ENCODE data around the gene TMPRSS3. TPM values are rescaled to one million over a fixed set of nuclear protein-coding genes. Genes with fewer than 3 reads are reported as not detected.

Gene TMPRSS3
- total RNA-seq, 1 experiment from 2014 or later, result not detected

DNA sequence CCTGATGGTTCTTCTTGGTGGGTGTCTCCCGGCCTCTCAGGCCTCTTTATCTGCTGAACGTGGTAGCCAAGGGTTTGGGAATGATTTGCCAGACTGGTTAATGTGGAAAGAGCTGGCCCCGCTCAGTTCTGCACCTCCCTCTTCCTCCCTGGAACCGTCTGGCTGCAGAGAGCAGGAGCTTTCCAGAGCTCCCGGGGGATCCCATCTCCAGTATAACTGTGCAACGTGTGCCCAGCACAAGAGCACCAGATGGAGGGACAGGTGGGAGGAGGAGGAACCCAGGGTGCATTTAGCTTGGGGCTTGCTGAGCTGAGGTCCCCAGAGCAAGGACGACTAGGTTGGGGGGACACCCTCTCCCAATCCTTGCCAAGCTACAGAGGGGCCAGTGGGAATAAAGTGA is 34.6 kb downstream of the TMPRSS3 start:
- Histone ChIP-seq H3K36me3 (ENCODE audit: insufficient read depth, low read length, poor library complexity, severe bottlenecking) (no peaks in the 10 kb centered on the region), H3K9me3 (ENCODE audit: low read depth, low read length, poor library complexity, severe bottlenecking) (peaks cover 5% of the 10 kb centered on the region), H3K4me3 (ENCODE audit: low read depth, low read length, poor library complexity, severe bottlenecking) (no peak overlapping the region), H3K4me1 (ENCODE audit: insufficient read depth, low read length, poor library complexity, severe bottlenecking) (no peaks in the 10 kb centered on the region), H3K27ac (ENCODE audit: low read depth, low read length, poor library complexity, severe bottlenecking) (no peak overlapping the region), H3K27me3 (replicated peaks; ENCODE audit: insufficient read depth, low read depth, low read length, poor library complexity) (peaks cover 6% of the 10 kb centered on the region)
- intact Hi-C loops (cut with micrococcal nuclease; ENCODE audit: unreplicated experiment), result no loop called here
- CTCF ChIA-PET, result no interaction called here
- no TSS peak for BruUV-seq (replicated peaks)
- TF ChIP-seq EZH2 (IDR thresholded peaks at IDR 0.05; ENCODE audit: borderline replicate concordance, low read depth, low read length, poor library complexity, severe bottlenecking) (no peak), CTCF (conservative IDR thresholded peaks at IDR 0.05; ENCODE audit: low read depth, low read length) (no peak)
- POLR2A ChIA-PET (ENCODE audit: low non-redundant PET), result no interaction called here
- no peak for DNase-seq (ENCODE audit: low spot score)

DNA sequence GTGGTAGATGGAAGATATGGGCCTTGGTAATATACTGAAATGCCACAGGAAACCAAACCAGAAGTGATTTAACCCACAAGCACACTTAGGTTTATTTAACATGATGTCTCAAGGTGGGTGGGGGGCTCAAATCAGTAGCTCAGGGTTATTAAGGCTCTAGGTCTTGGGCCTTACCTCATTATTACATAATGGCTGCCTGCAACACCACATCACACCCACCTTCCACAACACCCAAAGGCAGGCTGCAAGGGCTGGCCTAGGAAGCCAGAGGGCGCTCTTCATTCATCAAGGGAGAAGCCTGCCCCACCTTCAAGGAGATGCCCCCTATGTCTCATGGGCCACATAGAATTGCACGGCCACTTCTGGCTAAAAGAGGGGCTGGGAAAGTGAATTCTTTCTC is 35.5 kb downstream of the TMPRSS3 start:
- H3K36me3 ChIP-seq (ENCODE audit: insufficient read depth, low read length, poor library complexity, severe bottlenecking), result no peaks in the 10 kb centered on the region
- TF ChIP-seq EZH2 (IDR thresholded peaks at IDR 0.05; ENCODE audit: borderline replicate concordance, low read depth, low read length, poor library complexity, severe bottlenecking) (no peak), CTCF (conservative IDR thresholded peaks at IDR 0.05; ENCODE audit: low read depth, low read length) (peak; percentile 36)
- H3K4me1 ChIP-seq (ENCODE audit: insufficient read depth, low read length, poor library complexity, severe bottlenecking), result no peaks in the 10 kb centered on the region
- intact Hi-C loops (cut with micrococcal nuclease; ENCODE audit: unreplicated experiment), result no loop called here
- H3K27ac ChIP-seq (ENCODE audit: low read depth, low read length, poor library complexity, severe bottlenecking), result no peak overlapping the region
- BruUV-seq (replicated peaks), result no TSS peak
- H3K9me3 ChIP-seq (ENCODE audit: low read depth, low read length, poor library complexity, severe bottlenecking), result peaks cover 5% of the 10 kb centered on the region
- no peak overlapping the region for H3K4me3 ChIP-seq (ENCODE audit: low read depth, low read length, poor library complexity, severe bottlenecking)
- peak; percentile 30 for DNase-seq (ENCODE audit: low spot score)
- peaks cover 6% of the 10 kb centered on the region for H3K27me3 ChIP-seq (replicated peaks; ENCODE audit: insufficient read depth, low read depth, low read length, poor library complexity)
- ChIA-PET CTCF (no interaction called here), POLR2A (ENCODE audit: low non-redundant PET) (no interaction called here)

DNA sequence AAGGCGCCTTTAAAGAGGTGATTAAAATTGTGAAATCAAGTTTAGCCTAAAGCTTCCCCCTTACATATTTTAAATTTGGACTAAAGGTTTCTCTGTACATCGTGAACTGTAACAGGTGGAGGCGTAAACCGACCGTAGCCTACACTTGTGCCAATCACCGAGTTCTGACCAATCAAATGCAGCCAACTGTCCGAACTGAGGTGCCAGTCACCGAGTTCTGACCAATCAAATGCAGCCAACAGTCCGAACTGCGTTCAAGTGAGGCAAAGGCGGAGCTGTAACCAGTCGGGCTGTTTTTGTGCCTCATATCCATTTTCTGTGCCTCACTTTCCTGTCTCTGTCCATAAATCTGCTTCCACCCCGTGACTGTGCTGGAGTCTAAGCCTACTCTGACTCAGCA is 36.9 kb downstream of the TMPRSS3 start:
- TF ChIP-seq EZH2 (IDR thresholded peaks at IDR 0.05; ENCODE audit: borderline replicate concordance, low read depth, low read length, poor library complexity, severe bottlenecking) (no peak), CTCF (conservative IDR thresholded peaks at IDR 0.05; ENCODE audit: low read depth, low read length) (no peak)
- CTCF ChIA-PET, result no interaction called here
- peaks cover 6% of the 10 kb centered on the region for H3K27me3 ChIP-seq (replicated peaks; ENCODE audit: insufficient read depth, low read depth, low read length, poor library complexity)
- H3K4me3 ChIP-seq (ENCODE audit: low read depth, low read length, poor library complexity, severe bottlenecking), result no peak overlapping the region
- H3K9me3 ChIP-seq (ENCODE audit: low read depth, low read length, poor library complexity, severe bottlenecking), result peaks cover 5% of the 10 kb centered on the region
- intact Hi-C loops (cut with micrococcal nuclease; ENCODE audit: unreplicated experiment), result no loop called here
- no peak overlapping the region for H3K27ac ChIP-seq (ENCODE audit: low read depth, low read length, poor library complexity, severe bottlenecking)
- H3K36me3 ChIP-seq (ENCODE audit: insufficient read depth, low read length, poor library complexity, severe bottlenecking), result no peaks in the 10 kb centered on the region
- peak; percentile 22 for DNase-seq (ENCODE audit: low spot score)
- no TSS peak for BruUV-seq (replicated peaks)
- POLR2A ChIA-PET (ENCODE audit: low non-redundant PET), result interaction anchor here (0.6 kb wide), 1 partner anchor 407 kb away, joined by 3 read pairs; no protein-coding TSS in a partner anchor
- no peaks in the 10 kb centered on the region for H3K4me1 ChIP-seq (ENCODE audit: insufficient read depth, low read length, poor library complexity, severe bottlenecking)
